ENCODE measurements around the gene S1PR2.

S1PR2 gene

DNA sequence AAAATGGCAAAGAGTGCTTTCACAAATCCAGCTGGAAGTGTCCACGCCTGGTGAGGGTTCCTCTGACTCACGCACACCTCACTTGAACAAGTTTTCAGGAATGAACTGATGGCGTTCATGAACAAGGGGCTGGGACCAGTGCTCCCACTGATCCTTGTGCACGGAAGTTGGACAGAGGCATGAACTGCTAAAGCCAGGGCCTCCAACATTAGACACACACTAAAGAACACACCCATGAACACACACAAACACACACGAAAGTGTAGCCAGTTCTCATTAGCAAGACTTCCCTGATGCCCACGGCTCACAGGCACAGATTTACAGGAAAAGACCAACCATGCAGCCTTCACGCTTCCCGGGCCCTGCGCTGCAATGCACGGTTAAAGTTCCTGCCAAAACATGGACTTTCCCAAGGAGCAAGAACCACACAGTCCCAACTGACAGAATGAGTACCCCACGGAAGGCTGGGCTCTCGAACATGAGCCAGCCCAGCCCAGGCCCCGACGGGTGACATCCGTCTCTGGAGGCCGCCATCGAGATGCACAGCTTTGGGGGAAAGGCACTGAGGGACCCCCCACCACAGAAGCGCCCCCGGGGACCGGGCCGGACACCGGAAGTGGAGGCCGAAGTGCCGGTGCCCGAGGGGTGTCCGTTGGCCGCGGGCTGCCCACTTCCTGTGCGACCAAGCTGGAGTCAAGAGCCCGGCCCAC is 37.2 kb downstream of the S1PR2 start:
- H3K4me1 ChIP-seq (ENCODE audit: control insufficient read depth in 1 of 2, insufficient read depth in 2 of 2, low read length in 2 of 2) = peaks cover 2 to 4% of the 10 kb centered on the region in 2 experiments
- WGBS (ENCODE audit: extremely low coverage, insufficient coverage, insufficient read length) = no CpG with 5 or more reads among the region's 30 CpGs
- H3K23ac ChIP-seq (ENCODE audit: low read length) = no peak overlapping the region
- no peaks in the 10 kb centered on the region for H3K9me3 ChIP-seq (ENCODE audit: insufficient read depth, low read depth, low read length)
- no peak overlapping the region for H2BK12ac ChIP-seq (ENCODE audit: low read length)
- peak overlapping the region; percentile 66 for H3K4me2 ChIP-seq (ENCODE audit: low read length)
- peaks cover 24% of the 10 kb centered on the region for H3K79me2 ChIP-seq (ENCODE audit: control insufficient read depth, insufficient read depth, low read length, poor library complexity)
- peak overlapping the region; percentile 5 for H2AK5ac ChIP-seq (ENCODE audit: low read length)
- H3K9ac ChIP-seq (ENCODE audit: low read length) = peak overlapping the region; percentile 93
- H2AFZ ChIP-seq (ENCODE audit: insufficient read depth, low read length, poor library complexity) = peak overlapping the region; percentile 88
- peak overlapping the region; percentile 94 for H2BK120ac ChIP-seq (ENCODE audit: insufficient read depth, low read length, poor library complexity)
- H3K36me3 ChIP-seq (ENCODE audit: control insufficient read depth in 1 of 2, insufficient read depth in 2 of 2, low read length in 2 of 2) = peaks cover 0 to 10% of the 10 kb centered on the region in 2 experiments
- peak overlapping the region; percentile 71 for H4K12ac ChIP-seq (ENCODE audit: low read depth, low read length)
- peak overlapping the region; percentile 95 for H4K8ac ChIP-seq (ENCODE audit: low read depth, low read length)
- peak overlapping the region; percentile 86 for H2BK5ac ChIP-seq (ENCODE audit: low read depth, low read length, poor library complexity)
- H3K4me3 ChIP-seq (ENCODE audit: low read depth, low read length) = peak overlapping the region; percentile 96
- H3K14ac ChIP-seq (ENCODE audit: low read length) = peak overlapping the region; percentile 93
- H4K91ac ChIP-seq (ENCODE audit: low read depth, low read length) = peak overlapping the region; percentile 95
- peak; percentile 57 to 78 for DNase-seq
- H3K18ac ChIP-seq (ENCODE audit: low read length) = peak overlapping the region; percentile 96
- H3K27me3 ChIP-seq (ENCODE audit: insufficient read depth, low read length) = no peaks in the 10 kb centered on the region
- H3K4ac ChIP-seq (ENCODE audit: low read depth, low read length) = peak overlapping the region; percentile 56
- H3K79me1 ChIP-seq (ENCODE audit: low read length) = peaks cover 11% of the 10 kb centered on the region
- H3K27ac ChIP-seq (ENCODE audit: low read depth, low read length) = peak overlapping the region; percentile 81

DNA sequence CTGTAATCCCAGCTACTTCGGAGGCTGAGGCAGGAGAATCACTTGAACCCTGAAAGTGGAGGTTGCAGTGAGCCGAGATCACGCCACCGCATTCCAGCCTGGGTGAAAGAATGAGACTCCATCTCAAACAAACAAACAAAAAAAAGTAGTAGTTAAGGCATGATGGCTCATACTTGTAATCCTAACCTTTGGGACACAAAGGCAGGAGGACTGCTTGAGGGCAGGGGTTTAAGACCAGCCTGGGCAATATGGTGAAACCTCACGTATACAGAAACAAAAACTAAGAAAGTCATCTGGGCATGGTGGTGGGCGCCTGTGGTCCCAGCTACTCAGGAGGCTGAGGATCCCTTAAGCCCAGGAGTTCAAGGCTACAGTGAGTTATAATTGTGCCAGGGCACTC is 38.2 kb downstream of the S1PR2 start:
- Histone ChIP-seq H4K8ac (ENCODE audit: low read depth, low read length) (no peak overlapping the region), H3K14ac (ENCODE audit: low read length) (no peak overlapping the region), H4K12ac (ENCODE audit: low read depth, low read length) (no peak overlapping the region), H2AFZ (ENCODE audit: insufficient read depth, low read length, poor library complexity) (no peak overlapping the region), H2BK120ac (ENCODE audit: insufficient read depth, low read length, poor library complexity) (no peak overlapping the region), H3K4ac (ENCODE audit: low read depth, low read length) (peak overlapping the region; percentile 92), H2BK5ac (ENCODE audit: low read depth, low read length, poor library complexity) (peak overlapping the region; percentile 10), H3K36me3 (ENCODE audit: control insufficient read depth in 1 of 2, insufficient read depth in 2 of 2, low read length in 2 of 2) (peaks cover 0 to 10% of the 10 kb centered on the region in 2 experiments), H3K27me3 (ENCODE audit: insufficient read depth, low read length) (no peaks in the 10 kb centered on the region), H3K23ac (ENCODE audit: low read length) (no peak overlapping the region), H3K79me1 (ENCODE audit: low read length) (peaks cover 11% of the 10 kb centered on the region), H3K9me3 (ENCODE audit: insufficient read depth, low read depth, low read length) (no peaks in the 10 kb centered on the region), H3K4me2 (ENCODE audit: low read length) (no peak overlapping the region), H2BK12ac (ENCODE audit: low read length) (no peak overlapping the region), H3K4me3 (ENCODE audit: low read depth, low read length) (no peak overlapping the region), H3K27ac (ENCODE audit: low read depth, low read length) (no peak overlapping the region), H3K79me2 (ENCODE audit: control insufficient read depth, insufficient read depth, low read length, poor library complexity) (peaks cover 26% of the 10 kb centered on the region), H4K91ac (ENCODE audit: low read depth, low read length) (no peak overlapping the region), H3K18ac (ENCODE audit: low read length) (no peak overlapping the region), H3K9ac (ENCODE audit: low read length) (no peak overlapping the region), H3K4me1 (ENCODE audit: control insufficient read depth in 1 of 2, insufficient read depth in 2 of 2, low read length in 2 of 2) (peaks cover 2 to 4% of the 10 kb centered on the region in 2 experiments), H2AK5ac (ENCODE audit: low read length) (no peak overlapping the region)
- DNase-seq = peak in 1 of 2 donors; percentile 72
- WGBS (ENCODE audit: extremely low coverage, insufficient coverage, insufficient read length) = no CpG with 5 or more reads among the region's 6 CpGs

DNA sequence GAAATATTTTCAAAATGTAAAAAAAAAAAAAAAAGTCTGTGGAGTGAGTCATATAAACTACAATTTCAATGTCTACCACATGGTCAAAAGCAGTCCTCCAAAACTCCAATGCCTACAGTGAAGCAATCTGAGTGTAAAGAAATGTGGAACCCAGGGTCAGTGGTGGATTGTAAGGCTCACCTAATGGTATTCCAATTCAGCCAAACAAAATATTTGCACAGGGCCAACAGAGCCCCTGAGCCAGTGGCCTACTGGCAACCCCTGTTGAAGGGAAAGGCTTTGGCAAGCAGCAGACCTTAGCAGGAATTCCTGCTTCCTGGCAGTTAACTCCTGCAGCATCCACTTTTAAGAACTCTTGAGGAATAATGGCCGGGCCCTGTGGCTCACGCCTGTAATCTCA is 39.8 kb downstream of the S1PR2 start:
- no peak for DNase-seq
- H3K36me3 ChIP-seq (ENCODE audit: control insufficient read depth in 1 of 2, insufficient read depth in 2 of 2, low read length in 2 of 2) = peaks cover 5 to 19% of the 10 kb centered on the region in 2 experiments
- H3K4me2 ChIP-seq (ENCODE audit: low read length) = no peak overlapping the region
- H3K27ac ChIP-seq (ENCODE audit: low read depth, low read length) = no peak overlapping the region
- peaks cover 29% of the 10 kb centered on the region for H3K79me2 ChIP-seq (ENCODE audit: control insufficient read depth, insufficient read depth, low read length, poor library complexity)
- H3K4me3 ChIP-seq (ENCODE audit: low read depth, low read length) = no peak overlapping the region
- no peak overlapping the region for H4K8ac ChIP-seq (ENCODE audit: low read depth, low read length)
- no peak overlapping the region for H2BK12ac ChIP-seq (ENCODE audit: low read length)
- no CpG with 5 or more reads among the region's 2 CpGs for WGBS (ENCODE audit: extremely low coverage, insufficient coverage, insufficient read length)
- H4K91ac ChIP-seq (ENCODE audit: low read depth, low read length) = no peak overlapping the region
- H3K4me1 ChIP-seq (ENCODE audit: control insufficient read depth in 1 of 2, insufficient read depth in 2 of 2, low read length in 2 of 2) = peaks cover 2 to 8% of the 10 kb centered on the region in 2 experiments
- H4K12ac ChIP-seq (ENCODE audit: low read depth, low read length) = no peak overlapping the region
- H2AFZ ChIP-seq (ENCODE audit: insufficient read depth, low read length, poor library complexity) = no peak overlapping the region
- no peak overlapping the region for H3K9ac ChIP-seq (ENCODE audit: low read length)
- no peak overlapping the region for H3K14ac ChIP-seq (ENCODE audit: low read length)
- no peak overlapping the region for H2BK120ac ChIP-seq (ENCODE audit: insufficient read depth, low read length, poor library complexity)
- H2AK5ac ChIP-seq (ENCODE audit: low read length) = no peak overlapping the region
- H3K79me1 ChIP-seq (ENCODE audit: low read length) = peaks cover 13% of the 10 kb centered on the region
- H3K9me3 ChIP-seq (ENCODE audit: insufficient read depth, low read depth, low read length) = no peaks in the 10 kb centered on the region
- no peak overlapping the region for H2BK5ac ChIP-seq (ENCODE audit: low read depth, low read length, poor library complexity)
- peak overlapping the region; percentile 92 for H3K4ac ChIP-seq (ENCODE audit: low read depth, low read length)
- H3K27me3 ChIP-seq (ENCODE audit: insufficient read depth, low read length) = no peaks in the 10 kb centered on the region
- no peak overlapping the region for H3K18ac ChIP-seq (ENCODE audit: low read length)
- H3K23ac ChIP-seq (ENCODE audit: low read length) = no peak overlapping the region

DNA sequence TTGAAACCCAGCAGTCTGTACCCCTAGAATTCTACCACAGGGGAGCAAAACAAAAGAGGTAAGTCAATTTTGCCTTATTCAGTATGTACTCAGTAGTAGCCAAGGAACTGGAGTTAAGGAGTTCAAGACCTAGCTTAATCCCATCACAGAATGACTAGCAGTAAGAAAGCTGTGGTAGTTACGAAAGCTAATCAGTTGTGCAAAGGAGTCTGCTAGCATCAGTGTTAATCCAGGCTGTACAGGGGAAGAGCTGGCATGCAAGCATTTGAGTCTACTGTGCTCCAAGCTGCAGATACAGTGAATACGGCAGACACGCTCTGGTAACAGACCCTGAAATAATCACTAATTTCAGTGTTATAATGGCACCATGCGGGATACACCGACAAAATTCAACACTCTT is 41.1 kb downstream of the S1PR2 start:
- no peak overlapping the region for H3K9ac ChIP-seq (ENCODE audit: low read length)

More for the DNA sequence above, 41.1 kb downstream of the S1PR2 start:
- H4K12ac ChIP-seq (ENCODE audit: low read depth, low read length) = no peak overlapping the region
- no peak overlapping the region for H3K4me2 ChIP-seq (ENCODE audit: low read length)
- H3K27ac ChIP-seq (ENCODE audit: low read depth, low read length) = no peak overlapping the region
- peaks cover 33% of the 10 kb centered on the region for H3K79me2 ChIP-seq (ENCODE audit: control insufficient read depth, insufficient read depth, low read length, poor library complexity)
- H2AFZ ChIP-seq (ENCODE audit: insufficient read depth, low read length, poor library complexity) = no peak overlapping the region
- no peak overlapping the region for H4K8ac ChIP-seq (ENCODE audit: low read depth, low read length)
- H3K23ac ChIP-seq (ENCODE audit: low read length) = no peak overlapping the region
- H2BK120ac ChIP-seq (ENCODE audit: insufficient read depth, low read length, poor library complexity) = no peak overlapping the region
- H3K4me3 ChIP-seq (ENCODE audit: low read depth, low read length) = no peak overlapping the region
- H4K91ac ChIP-seq (ENCODE audit: low read depth, low read length) = no peak overlapping the region
- no peak overlapping the region for H2AK5ac ChIP-seq (ENCODE audit: low read length)
- H3K14ac ChIP-seq (ENCODE audit: low read length) = no peak overlapping the region
- H2BK5ac ChIP-seq (ENCODE audit: low read depth, low read length, poor library complexity) = no peak overlapping the region
- no peak for DNase-seq
- WGBS (ENCODE audit: extremely low coverage, insufficient coverage, insufficient read length) = no CpG with 5 or more reads among the region's 5 CpGs
- H3K4ac ChIP-seq (ENCODE audit: low read depth, low read length) = peak overlapping the region; percentile 50
- H3K79me1 ChIP-seq (ENCODE audit: low read length) = peaks cover 13% of the 10 kb centered on the region
- no peaks in the 10 kb centered on the region for H3K9me3 ChIP-seq (ENCODE audit: insufficient read depth, low read depth, low read length)
- no peak overlapping the region for H3K18ac ChIP-seq (ENCODE audit: low read length)
- no peaks in the 10 kb centered on the region for H3K27me3 ChIP-seq (ENCODE audit: insufficient read depth, low read length)
- peaks cover 15 to 28% of the 10 kb centered on the region in 2 experiments for H3K36me3 ChIP-seq (ENCODE audit: control insufficient read depth in 1 of 2, insufficient read depth in 2 of 2, low read length in 2 of 2)
- no peak overlapping the region for H2BK12ac ChIP-seq (ENCODE audit: low read length)
- peaks cover 8 to 10% of the 10 kb centered on the region in 2 experiments for H3K4me1 ChIP-seq (ENCODE audit: control insufficient read depth in 1 of 2, insufficient read depth in 2 of 2, low read length in 2 of 2)

Data from trophoblast cell (in vitro differentiated cells and primary cell).